Stimulated activated CD8-positive, alpha-beta memory T cell treated with anti-CD3 and anti-CD28 coated beads, Interleukin-7, amount 100 ng/mL, for 24 hours (primary cell): ENCODE results near the gene SLC45A1.
"Not testable (repeated sequence)": the region's sequence is repeated elsewhere in the genome, so short reads cannot be mapped to it uniquely, and the experiment has no call there.

Experiments used
- DNase-seq: peaks from one replicate; pipeline ENCODE4 v3.0.0-alpha.2; 2020; ENCODE audit warnings: low read depth

The SLC45A1 gene

GRCh38 chr1:8317647-8318381 lies at the start of gene SLC45A1:
TSS of gene SLC45A1 (plus strand) at chr1:8318114. CDS start at chr1:8324330, 6,216 bp downstream.
- DNase-seq, result peak; percentile 60

DNA sequence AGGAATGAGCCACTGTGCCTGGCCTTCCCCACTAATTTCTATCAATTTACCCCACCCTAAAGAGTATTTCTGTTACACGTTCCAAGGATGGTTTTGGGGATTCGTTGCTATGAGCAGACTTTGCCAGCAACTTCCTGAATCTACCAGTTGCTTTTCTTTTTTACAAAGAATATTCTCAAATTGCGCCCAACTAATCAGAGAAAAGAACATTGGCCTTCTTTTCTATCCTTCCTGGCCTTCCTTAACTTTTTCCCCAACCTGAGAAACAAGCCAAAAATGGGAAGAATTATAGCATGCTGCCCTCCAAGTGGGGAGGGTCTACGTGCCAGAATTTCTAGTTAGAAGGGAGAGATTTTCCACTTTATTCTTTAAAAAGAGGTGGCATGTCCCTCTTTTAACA lies 44.9 kb upstream of the SLC45A1 start:
- no peak for DNase-seq

- DNase-seq, result no peak
Observed at GRCh38 chr1:8274352-8274751, 43.6 kb upstream of the SLC45A1 start.

- no peak for DNase-seq
Observed at GRCh38 chr1:8276173-8276914, 41.6 kb upstream of the SLC45A1 start.

DNA sequence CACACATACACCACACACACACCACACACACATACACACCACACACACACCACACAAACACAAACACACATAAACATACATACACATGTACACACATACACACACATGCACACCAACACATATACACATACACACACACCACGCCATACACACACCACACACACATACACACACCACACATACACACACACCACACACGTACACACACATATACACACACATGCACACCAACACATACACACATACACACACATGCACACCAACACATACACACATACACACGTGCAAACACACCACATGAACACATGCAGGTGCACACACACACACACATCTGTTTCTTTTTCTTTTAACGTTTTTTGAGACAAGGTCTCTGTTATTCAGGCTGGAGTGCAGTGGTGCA lies 41.0 kb upstream of the SLC45A1 start:
- no peak for DNase-seq

DNA sequence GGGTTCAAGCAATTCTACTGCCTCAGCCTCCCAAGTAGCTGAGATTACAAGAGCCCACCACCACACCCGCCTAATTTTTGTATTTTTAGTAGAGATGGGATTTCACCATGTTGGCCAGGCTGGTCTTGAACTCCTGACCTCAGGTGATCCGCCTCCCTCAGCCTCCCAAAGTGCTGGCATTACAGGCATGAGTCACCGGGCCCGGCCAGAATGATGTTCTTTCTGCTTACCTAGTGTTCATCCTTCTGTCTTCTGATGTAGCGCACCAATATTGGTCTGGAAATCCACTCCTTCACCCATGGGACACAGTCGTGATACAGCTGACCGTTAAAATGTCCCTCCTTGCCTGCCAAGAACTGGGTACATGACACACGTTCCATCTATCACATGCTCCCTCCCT lies 39.2 kb upstream of the SLC45A1 start:
- not testable (repeated sequence) for DNase-seq

GRCh38 chr1:8281843-8282509 lies 35.9 kb upstream of the SLC45A1 start:
- no peak for DNase-seq

DNA sequence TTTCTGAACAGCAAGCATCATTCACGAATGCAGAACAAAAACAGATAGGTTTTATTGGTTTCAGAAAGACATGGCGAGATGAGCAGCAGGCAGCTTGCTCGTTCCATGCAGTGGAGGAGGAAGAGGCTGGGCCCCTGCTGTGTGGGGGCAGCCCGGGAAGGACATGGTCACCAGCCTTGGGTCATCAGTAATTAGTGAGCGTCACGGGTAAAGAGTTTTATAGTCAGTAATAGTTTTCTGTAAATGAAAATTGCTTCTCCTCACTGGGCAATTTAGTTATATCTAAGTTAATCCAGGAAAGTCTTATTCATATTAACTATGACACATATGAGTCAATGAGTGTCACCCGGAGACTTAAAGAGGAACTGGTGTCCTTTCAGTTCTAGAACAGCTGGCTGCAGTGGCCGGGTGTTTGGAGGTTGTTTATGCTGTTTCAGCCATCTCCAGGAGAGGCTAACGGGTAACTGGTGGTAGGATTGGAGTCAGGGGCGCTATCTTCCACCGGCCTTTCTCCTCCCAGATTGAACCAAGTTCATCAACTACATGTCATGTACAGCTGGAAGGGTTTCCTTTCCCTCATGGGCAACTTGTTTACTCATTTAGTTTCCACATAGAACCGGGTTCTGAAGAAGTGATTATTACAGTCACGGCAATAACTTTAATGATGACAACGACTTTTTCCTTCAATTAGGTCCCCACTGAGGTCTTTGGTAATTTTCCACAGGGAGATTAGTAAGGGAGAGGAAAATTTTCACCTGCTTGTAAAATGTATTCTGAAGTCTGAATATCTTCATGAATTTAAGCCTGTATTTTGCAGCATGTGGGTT lies 34.6 kb upstream of the SLC45A1 start:
- DNase-seq, result no peak

DNA sequence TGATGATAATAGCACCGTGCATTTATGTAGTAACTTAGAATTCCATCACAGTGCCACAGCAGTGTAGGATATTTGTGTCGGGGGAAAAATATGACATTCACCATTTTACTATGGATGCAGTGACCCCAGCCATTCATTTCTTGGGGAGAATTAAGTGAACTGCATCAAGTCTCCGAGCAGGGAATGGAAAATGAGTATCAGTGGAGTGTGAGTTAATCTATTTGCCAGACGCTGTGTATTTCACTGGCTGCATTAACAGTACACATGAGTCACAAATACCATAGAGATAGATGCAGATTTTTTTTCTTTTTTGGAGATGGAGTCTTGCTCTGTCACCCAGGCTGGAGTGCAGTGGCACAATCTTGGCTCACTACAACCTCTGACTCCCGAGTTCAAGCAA lies 33.8 kb upstream of the SLC45A1 start:
- DNase-seq, result no peak

DNA sequence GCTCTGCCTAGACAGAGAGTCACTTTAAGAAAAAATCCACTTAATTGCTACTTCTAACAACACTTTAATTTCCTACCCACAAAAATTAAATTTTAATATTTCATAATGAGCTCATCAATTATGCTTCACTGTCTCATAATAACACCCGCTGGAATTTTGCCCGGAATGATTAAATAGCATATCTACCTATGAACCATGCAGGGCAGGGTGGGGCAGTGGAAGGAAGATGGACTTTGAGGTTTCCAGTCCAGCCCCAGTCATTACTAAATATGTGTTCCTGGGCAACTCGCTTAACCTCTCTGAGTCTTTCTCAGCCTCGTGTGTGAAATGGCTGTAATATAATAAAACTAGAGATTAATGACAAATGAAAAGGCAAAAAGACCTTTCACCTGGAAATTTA lies 32.8 kb upstream of the SLC45A1 start:
- no peak for DNase-seq

- no peak for DNase-seq
Observed at GRCh38 chr1:8285965-8286364, 31.9 kb upstream of the SLC45A1 start.

DNA sequence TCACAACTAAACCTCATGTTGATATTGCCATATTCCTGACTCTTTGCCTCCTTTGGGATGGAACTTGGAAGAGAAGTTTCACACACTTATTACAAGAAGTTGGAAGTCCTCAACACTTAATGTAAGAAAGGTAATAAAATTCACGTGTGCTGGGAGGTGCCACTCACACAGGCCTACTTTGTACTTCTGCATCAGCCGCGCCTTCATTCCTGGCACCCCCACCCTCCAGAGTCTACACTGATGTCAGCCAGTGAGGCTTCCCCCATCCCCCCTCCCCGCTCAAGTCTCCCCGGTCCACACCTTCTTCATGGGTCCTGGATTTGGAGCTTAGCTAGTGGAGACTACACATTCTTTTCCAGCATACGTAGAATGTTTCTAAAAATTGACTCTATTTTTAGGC lies 24.8 kb upstream of the SLC45A1 start:
- DNase-seq, result no peak

DNA sequence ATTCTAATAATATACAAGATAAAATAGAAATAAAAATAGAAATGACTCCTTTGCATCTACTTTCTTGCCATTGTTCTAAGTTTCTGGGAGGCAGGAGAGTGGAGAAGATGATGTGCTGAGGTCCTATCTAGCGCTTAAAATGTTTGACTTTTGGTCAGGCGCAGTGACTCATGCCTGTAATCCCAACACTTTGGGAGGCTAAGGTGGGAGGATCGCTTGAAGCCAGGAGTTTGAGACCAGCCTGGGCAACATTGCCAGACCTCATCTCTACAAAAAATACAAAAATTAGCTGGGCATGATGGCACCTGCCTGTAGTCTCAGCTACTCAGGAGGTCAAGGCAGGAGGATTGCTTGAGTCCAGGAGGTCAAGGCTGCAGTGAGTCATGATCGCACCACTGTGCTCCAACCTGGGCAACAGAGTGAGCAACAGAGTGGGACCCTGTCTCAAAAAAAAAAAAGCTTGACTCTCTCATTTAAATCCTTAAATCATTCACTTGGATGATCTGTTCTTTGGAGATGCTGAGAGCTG lies 24.2 kb upstream of the SLC45A1 start:
- DNase-seq, result no peak

GRCh38 chr1:8294170-8294697 lies 23.7 kb upstream of the SLC45A1 start:
- no peak for DNase-seq

- DNase-seq, result no peak
Observed at GRCh38 chr1:8297245-8297644, 20.7 kb upstream of the SLC45A1 start.

- no peak for DNase-seq
Observed at GRCh38 chr1:8299963-8300362, 18.0 kb upstream of the SLC45A1 start.

- DNase-seq, result no peak
Observed at GRCh38 chr1:8302081-8302956, 15.6 kb upstream of the SLC45A1 start.

DNA sequence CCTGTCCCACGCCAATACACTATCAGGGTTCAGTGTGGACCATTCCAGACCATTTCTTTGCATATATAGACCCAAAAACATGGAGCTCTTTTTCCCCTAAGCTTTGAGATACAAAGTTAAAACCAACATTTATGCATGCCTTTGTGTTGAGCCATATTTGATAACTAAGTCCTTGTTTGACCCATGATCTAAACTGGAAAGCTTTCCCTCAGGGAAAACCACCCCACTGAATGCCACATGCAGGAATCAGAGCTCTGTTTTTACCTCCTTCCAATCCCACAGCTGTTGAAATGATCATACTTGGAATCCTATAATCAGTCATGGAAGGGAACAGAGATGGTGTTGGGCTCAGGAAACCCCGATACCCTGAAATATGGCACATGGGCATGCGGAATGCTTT lies 14.8 kb upstream of the SLC45A1 start:
- DNase-seq, result no peak

DNA sequence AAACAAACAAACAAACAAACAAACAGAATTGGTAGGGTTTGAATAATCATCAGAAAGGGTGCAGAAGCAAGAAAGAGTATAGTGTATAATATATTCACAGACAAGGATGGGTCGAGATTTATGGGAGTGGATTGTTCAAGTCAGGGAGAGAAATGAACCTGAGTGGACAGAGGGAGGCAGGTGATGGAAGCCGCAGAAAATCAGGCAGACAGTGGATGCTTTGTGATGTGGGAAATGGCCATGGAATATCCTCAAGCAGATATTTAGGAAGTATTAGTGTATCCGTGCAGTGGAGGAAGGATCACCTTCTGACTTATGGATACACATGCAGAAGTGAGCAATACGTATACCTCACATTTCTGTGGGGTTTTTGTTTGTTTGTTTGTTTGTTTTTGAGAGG lies 14.0 kb upstream of the SLC45A1 start:
- DNase-seq, result no peak

DNA sequence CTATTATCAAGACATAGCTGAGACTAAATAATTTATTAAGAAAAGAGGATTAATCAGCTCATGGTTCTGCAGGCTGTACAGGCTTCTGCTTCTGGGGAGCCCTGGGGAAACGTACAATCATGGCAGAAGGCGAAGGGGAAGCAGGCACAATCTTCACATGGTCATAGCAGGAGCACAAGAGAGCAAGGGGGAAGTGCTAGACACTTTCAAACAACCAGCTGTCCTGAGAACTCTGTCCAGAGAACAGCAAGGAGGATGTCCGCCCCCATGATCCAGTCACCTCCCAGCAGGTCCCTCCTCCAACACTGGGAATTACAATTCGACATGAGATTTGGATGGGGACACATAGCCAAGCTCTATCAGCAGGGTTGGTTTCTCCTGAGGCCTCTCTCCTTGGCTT lies 10.3 kb upstream of the SLC45A1 start:
- no peak for DNase-seq
